K562 (cell line): ENCODE results near the gene OBSL1. TPM values are rescaled to one million over a fixed set of nuclear protein-coding genes. Genes with fewer than 3 reads are reported as not detected.
A peak's percentile ranks its signal among the peaks of the same experiment; 100 is the strongest.

Source experiments
- ATAC-seq: fragments of 200-7000 bp; cut with Tn5 transposase; 3 replicates; pipeline ENCODE4 v1.9.1; 2020; ENCODE audit warnings: moderate library complexity
- BruUV-seq: library from RNA; stranded (reverse); fragments of 400-500 nt; replicated peaks from 2 replicates; lab custom pipeline; 2021; lab: Mats Ljungman, UMichigan
- CTCF ChIA-PET: fragments of 300-600 bp; formaldehyde crosslinking; extraction: SDS; loops from one replicate; lab custom pipeline; 2021; ENCODE audit warnings: low intra/inter-chr PET ratio; lab: Yijun Ruan, JAX
- POLR2A ChIA-PET: fragments of 300-600, 350-650 bp; sonication (Branson Sonifier 250); formaldehyde crosslinking; extraction: SDS; loops from one replicate; lab custom pipeline; 2021; ENCODE audit warnings: antibody characterized with exemption, inconsistent platforms; lab: Yijun Ruan, JAX
- DNase-seq, 4 experiments: peaks; one replicate each; pipeline versions ENCODE4 v3.0.0 to v3.0.0-alpha.2; 2011 to 2018; ENCODE audit warnings: low spot score in 3 of 4, mixed read lengths in 3 of 4; ENCODE audit errors: extremely low read depth in 1 of 4
- FAIRE-seq: peaks from 2 replicates; lab custom pipeline; 2011; peaks lifted over from hg19 to GRCh38; lab: Jason Lieb, UNC
- H2AFZ ChIP-seq: 2 replicates; pipeline ENCODE4 v1.6.0; 2011; ENCODE audit warnings: low read depth, low read length, control low read depth, inconsistent platforms
- H3K27ac ChIP-seq: fragments of 200-600 bp; 3 replicates; pipeline ENCODE4 v1.8.0; 2011; ENCODE audit warnings: low read depth, mild to moderate bottlenecking, control low read depth, inconsistent platforms, low read length, moderate library complexity, mixed read lengths; ENCODE audit errors: extremely low read depth
- H3K27me3 ChIP-seq, 2 experiments: fragments of 300-600 bp in 1 of 2; 2 replicates in 1 of 2; 3 replicates in 1 of 2; pipeline versions ENCODE4 v1.6.0 to v1.8.0; 2011; ENCODE audit warnings: inconsistent platforms in 2 of 2, low read length in 2 of 2, mild to moderate bottlenecking in 1 of 2, mixed read lengths in 1 of 2, moderate library complexity in 1 of 2; ENCODE audit not compliant: control insufficient read depth in 2 of 2, insufficient read depth in 2 of 2
- H3K36me3 ChIP-seq: fragments of 300-600 bp; 3 replicates; pipeline ENCODE4 v1.8.0; 2011; ENCODE audit warnings: mild to moderate bottlenecking, low read length, inconsistent platforms; ENCODE audit not compliant: control insufficient read depth, insufficient read depth
- H3K4me1 ChIP-seq, 2 experiments: fragments of 200-600 bp in 1 of 2; replicated peaks in 1 of 2; 2 replicates in 1 of 2; 3 replicates in 1 of 2; pipeline versions ENCODE4 v1.5.1 to v1.8.0; 2011; ENCODE audit warnings: inconsistent platforms in 2 of 2, low read length in 2 of 2, mild to moderate bottlenecking in 1 of 2, mixed read lengths in 1 of 2, moderate library complexity in 1 of 2; ENCODE audit not compliant: control insufficient read depth in 2 of 2, insufficient read depth in 2 of 2
- H3K4me2 ChIP-seq: 2 replicates; pipeline ENCODE4 v1.6.1; 2011; ENCODE audit warnings: low read length, control low read depth, inconsistent platforms, mixed read lengths; ENCODE audit not compliant: insufficient read depth
- H3K4me3 ChIP-seq: fragments of 200-600 bp; sonication (generic), shearing (Covaris generic); 2 replicates; pipeline ENCODE4 v1.5.1; 2016; ENCODE audit warnings: control low read depth, inconsistent platforms
- H3K79me2 ChIP-seq: fragments of 200-600 bp; 3 replicates; pipeline ENCODE4 v1.8.0; 2011; ENCODE audit warnings: low read length, inconsistent platforms; ENCODE audit not compliant: control insufficient read depth, insufficient read depth
- H3K9ac ChIP-seq, 2 experiments: 2 replicates each; pipeline versions ENCODE4 v1.6.0 to v1.6.1; 2011; ENCODE audit warnings: low read depth in 2 of 2, low read length in 2 of 2, control low read depth in 1 of 2, inconsistent platforms in 1 of 2, mild to moderate bottlenecking in 1 of 2, mixed read lengths in 1 of 2; ENCODE audit not compliant: insufficient read depth in 1 of 2
- H3K9me1 ChIP-seq: one replicate; pipeline ENCODE4 v1.6.0; 2011; ENCODE audit warnings: inconsistent platforms, mild to moderate bottlenecking, low read length, moderate library complexity; ENCODE audit not compliant: control insufficient read depth, insufficient read depth
- H3K9me3 ChIP-seq: replicated peaks from 2 replicates; pipeline ENCODE4 v1.5.1; 2011; ENCODE audit warnings: low read depth, low read length, inconsistent platforms; ENCODE audit not compliant: control insufficient read depth, insufficient read depth
- H4K20me1 ChIP-seq: replicated peaks from 2 replicates; pipeline ENCODE4 v1.6.1; 2011; ENCODE audit warnings: low read length, inconsistent platforms, mixed read lengths; ENCODE audit not compliant: control insufficient read depth, insufficient read depth
- CBFA2T3 ChIP-seq: fragments of 450-650 bp; IDR thresholded peaks from 2 replicates; pipeline ENCODE4 v1.6.1; 2017
- ELF4 ChIP-seq: fragments of 450-650 bp; formaldehyde crosslinking; IDR thresholded peaks from 2 replicates; pipeline ENCODE4 v1.4.0; 2022; ENCODE audit warnings: missing genetic modification characterization
- ETV5 ChIP-seq: sonication (generic); formaldehyde crosslinking; IDR thresholded peaks from 2 replicates; pipeline ENCODE4 v1.4.0; 2020; ENCODE audit warnings: low read depth, mild to moderate bottlenecking, missing genetic modification reagents
- HDAC1 ChIP-seq, 2 experiments: fragments of 450-650 bp; IDR thresholded peaks; 2 replicates each; pipeline ENCODE4 v1.6.1; 2016 to 2017; ENCODE audit warnings: inconsistent platforms in 1 of 2, mild to moderate bottlenecking in 1 of 2, moderate library complexity in 1 of 2
- MEIS2 ChIP-seq: fragments of 450-650 bp; IDR thresholded peaks from 2 replicates; pipeline ENCODE4 v1.6.1; 2014; ENCODE audit warnings: mild to moderate bottlenecking; ENCODE audit not compliant: partially characterized antibody
- NFRKB ChIP-seq: fragments of 450-650 bp; IDR thresholded peaks from 2 replicates; pipeline ENCODE4 v1.6.1; 2016; ENCODE audit warnings: low read depth
- PRDM10 ChIP-seq: fragments of 450-650 bp; IDR thresholded peaks from 2 replicates; pipeline ENCODE4 v1.6.1; 2018; ENCODE audit not compliant: partially characterized antibody
- RREB1 ChIP-seq: fragments of 250-450 bp; sonication (Bioruptor Pico); IDR thresholded peaks from 2 replicates; pipeline ENCODE4 v1.4.0; 2020
- TSC22D4 ChIP-seq: fragments of 450-650 bp; IDR thresholded peaks from 2 replicates; pipeline ENCODE4 v1.6.1; 2016; ENCODE audit warnings: missing genetic modification characterization, missing biosample characterization, control low read depth
- ZFP1 ChIP-seq: fragments of 450-650 bp; formaldehyde crosslinking; IDR thresholded peaks from 2 replicates; pipeline ENCODE4 v1.4.0; 2020; ENCODE audit warnings: mild to moderate bottlenecking, mixed read lengths
- WGBS: fragments of 100-300 bp; shearing (Covaris generic); methylation state at CpG from one replicate; pipeline ENCODE4 v1.1.6; 2016; ENCODE audit warnings: low coverage, mixed read lengths; ENCODE audit not compliant: insufficient coverage; ENCODE audit errors: missing lambda C conversion rate; 5-methylcytosine and 5-hydroxymethylcytosine counted together
- in situ Hi-C: fragments of 300-500 bp; cut with MboI; formaldehyde crosslinking; loops from 4 replicates; pipeline ENCODE4 v1.15.0; 2018; ENCODE audit warnings: inconsistent platforms, mixed read lengths
- intact Hi-C: fragments of 100-400 bp; cut with micrococcal nuclease; formaldehyde crosslinking; loops from 2 replicates; pipeline ENCODE4 v1.14.2; 2022
- polyA plus RNA-seq, 8 experiments: library from polyadenylated mRNA; depleted of rRNA in 4 of 8; stranded (reverse) in 5 of 8; unstranded in 3 of 8; fragments of >200 nt; fragmentation: Nextera tagmentation in 2 of 8; fragmentation: Illumina TruSeq in 1 of 8; extraction: Ambion mirVana in 2 of 8; extraction: Trizol in 1 of 8; gene quantifications; 2 replicates each; pipeline versions ENCODE4 v1.2.1 to v1.2.3, GENCODE V29; 2011 to 2014; ENCODE audit warnings: inconsistent platforms in 1 of 8, missing spikeins in 1 of 8
- total RNA-seq, 7 experiments: library from RNA; depleted of rRNA in 6 of 7; stranded (reverse); fragments of >200 nt in 6 of 7; fragmentation: Illumina TruSeq in 2 of 7; extraction: Trizol in 2 of 7; gene quantifications; 2 replicates each; pipeline versions ENCODE4 v1.2.1 to v1.2.3, GENCODE V29; 2011 to 2021; ENCODE audit warnings: low replicate concordance in 1 of 7

OBSL1 gene
- total and polyA plus RNA-seq, 9 of the 15 experiments (the other 6 are each of a cell fraction or from before 2014, with no cell fraction given): 1.2 to 26.6 (median 8.6) TPM

GRCh38 chr2:219526320-219527075 is 44.8 kb downstream of the OBSL1 start:
- Histone ChIP-seq H3K27me3 (no peaks in the 10 kb centered on the region), H3K9me1 (no peaks in the 10 kb centered on the region), H3K79me2 (peaks cover 83% of the 10 kb centered on the region), H3K36me3 (peaks cover 30% of the 10 kb centered on the region; the same call in 2 of the 3 replicates), H3K4me1 (peaks cover 78 to 85% of the 10 kb centered on the region in 2 experiments), H2AFZ (no peak overlapping the region), H4K20me1 (no peaks in the 10 kb centered on the region), H3K4me2 (peak overlapping the region; percentile 74), H3K9me3 (no peaks in the 10 kb centered on the region), H3K9ac (peak overlapping the region; percentile 58 to 83), H3K27ac (peak overlapping the region; percentile 71), H3K4me3 (no peak overlapping the region; the same call in 1 of the 2 replicates)
- FAIRE-seq: peak; percentile 63
- no TSS peak for BruUV-seq
- DNase-seq: peak in 2 of 4 experiments; percentile 21 to 63
- peak; percentile 18 for ATAC-seq
- CTCF ChIA-PET: interaction anchor here (0.8 kb wide), 1 partner anchor 50 kb away, joined by 3 read pairs; no protein-coding TSS in a partner anchor
- intact Hi-C loops: loop anchor here (1.0 kb wide), 3 partner anchors 16 to 50 kb away; partner anchors contain the start of gene GMPPA
- POLR2A ChIA-PET: interaction anchor here (0.6 to 1.2 kb wide), 6 partner anchors 13 to 138 kb away, joined by 3 to 4 read pairs (median 4); partner anchors contain the start of gene GMPPA
- 18% methylated on average over 9 of the region's 11 CpGs for WGBS
- in situ Hi-C loops: loop anchor here (5.0 to 10.0 kb wide), 2 partner anchors 34 to 52 kb away; no protein-coding TSS in a partner anchor
- TF ChIP-seq RREB1 (no peak), TSC22D4 (tag) (no peak), CBFA2T3 (peak; percentile 24; the same call in 1 of the 2 replicates), HDAC1 (IDR thresholded peaks at IDR 0.05) (0 out of 4 replicates have a peak, but pooled peaks of 1 of the 2 experiments have one; percentile 25), NFRKB (0 out of 2 replicates have a peak, but pooled peaks have one; percentile 19), PRDM10 (peak; percentile 63), ZFP1 (CRISPR knock-in tag) (no peak), ETV5 (peak; percentile 5; the same call in 1 of the 2 replicates), ELF4 (CRISPR knock-in tag) (0 out of 2 replicates have a peak, but pooled peaks have one; percentile 50), MEIS2 (peak; percentile 8)
